GM12878 (cell line): Measurements from ENCODE around the gene WDR17. TPM values are rescaled to one million over a fixed set of nuclear protein-coding genes. Genes with fewer than 3 reads are reported as not detected.

Experiments used
- ATAC-seq: fragments of 200-7000 bp; cut with Tn5 transposase; 3 replicates; pipeline ENCODE4 v1.9.1; 2020; ENCODE audit warnings: mild to moderate bottlenecking, moderate library complexity
- BruUV-seq: library from RNA; stranded (reverse); fragments of 400-500 nt; replicated peaks from 2 replicates; lab custom pipeline; 2021; lab: Mats Ljungman, UMichigan
- CTCF ChIA-PET: fragments of 300-600 bp; sonication (Branson Sonifier 250); formaldehyde crosslinking; extraction: SDS; loops from one replicate; lab custom pipeline; 2021; ENCODE audit warnings: inconsistent platforms; lab: Yijun Ruan, JAX
- POLR2A ChIA-PET: fragments of 350-600 bp; formaldehyde crosslinking; extraction: SDS; loops from one replicate; lab custom pipeline; 2021; ENCODE audit warnings: inconsistent platforms; lab: Charles Lee
- RAD21 ChIA-PET: fragments of 300-600 bp; sonication (Branson Sonifier 250); formaldehyde crosslinking; loops from one replicate; lab custom pipeline; 2023; ENCODE audit warnings: antibody characterized with exemption; ENCODE audit not compliant: unreplicated experiment; lab: Charles Lee
- SMC1A ChIA-PET: fragments of 300-600 bp; sonication (Branson Sonifier 250); formaldehyde crosslinking; loops from one replicate; lab custom pipeline; 2023; ENCODE audit not compliant: unreplicated experiment, uncharacterized antibody; lab: Charles Lee
- DNase-seq: peaks from one replicate; pipeline ENCODE4 v3.0.0-alpha.2; 2011; ENCODE audit warnings: low read depth, low spot score
- FAIRE-seq: peaks from 3 replicates; lab custom pipeline; 2011; peaks lifted over from hg19 to GRCh38; lab: Jason Lieb, UNC
- H2AFZ ChIP-seq: 2 replicates; pipeline ENCODE4 v1.6.0; 2011; ENCODE audit warnings: low read depth, low read length, control low read depth; ENCODE audit not compliant: control insufficient read depth
- H3K27ac ChIP-seq: 2 replicates; pipeline ENCODE4 v1.5.1; 2011; ENCODE audit warnings: control low read depth; ENCODE audit not compliant: control insufficient read depth, insufficient read depth
- H3K27me3 ChIP-seq, 2 experiments: replicated peaks in 1 of 2; 2 replicates each; pipeline versions ENCODE4 v1.6.0 to v1.6.1; 2011; ENCODE audit warnings: low read length in 1 of 2; ENCODE audit not compliant: control insufficient read depth in 2 of 2, insufficient read depth in 2 of 2
- H3K36me3 ChIP-seq, 2 experiments: 2 replicates each; pipeline ENCODE4 v1.5.1; 2011; ENCODE audit warnings: low read length in 1 of 2; ENCODE audit not compliant: control insufficient read depth in 2 of 2, insufficient read depth in 2 of 2
- H3K4me1 ChIP-seq: 2 replicates; pipeline ENCODE4 v1.6.1; 2011; ENCODE audit warnings: mild to moderate bottlenecking, low read length, moderate library complexity, mixed read lengths; ENCODE audit not compliant: control insufficient read depth, insufficient read depth
- H3K4me2 ChIP-seq: 2 replicates; pipeline ENCODE4 v1.6.0; 2011; ENCODE audit warnings: control low read depth; ENCODE audit not compliant: control insufficient read depth, insufficient read depth
- H3K4me3 ChIP-seq: fragments of 200-600 bp; sonication (generic); 2 replicates; pipeline ENCODE4 v1.5.1; 2016
- H3K79me2 ChIP-seq: 2 replicates; pipeline ENCODE4 v1.6.0; 2011; ENCODE audit warnings: low read length; ENCODE audit not compliant: control insufficient read depth, insufficient read depth
- H3K9ac ChIP-seq: 2 replicates; pipeline ENCODE4 v1.8.0; 2011; ENCODE audit warnings: low read length, control low read depth, mixed read lengths; ENCODE audit not compliant: control insufficient read depth, insufficient read depth
- H3K9me3 ChIP-seq: replicated peaks from 3 replicates; pipeline ENCODE4 v1.5.1; 2011; ENCODE audit warnings: mild to moderate bottlenecking, low read length; ENCODE audit not compliant: control insufficient read depth, insufficient read depth
- H4K20me1 ChIP-seq: 2 replicates; pipeline ENCODE4 v1.6.0; 2011; ENCODE audit not compliant: control insufficient read depth, insufficient read depth
- ATF7 ChIP-seq: fragments of 450-650 bp; IDR thresholded peaks from 2 replicates; pipeline ENCODE4 v1.6.1; 2016; ENCODE audit warnings: low read depth, mild to moderate bottlenecking
- BCL11A ChIP-seq: IDR thresholded peaks from 2 replicates; pipeline ENCODE4 v1.6.1; 2011; ENCODE audit warnings: low read depth, low read length
- NFYB ChIP-seq: IDR thresholded peaks from 2 replicates; pipeline ENCODE4 v1.6.1; 2011; ENCODE audit warnings: low read depth, mild to moderate bottlenecking, low read length, improper control_type of control experiment, moderate library complexity; ENCODE audit not compliant: insufficient read depth
- TAF1 ChIP-seq: IDR thresholded peaks from 2 replicates; pipeline ENCODE4 v1.6.1; 2011; ENCODE audit warnings: mild to moderate bottlenecking, low read depth, low read length, borderline replicate concordance
- YBX1 ChIP-seq: fragments of 450-650 bp; IDR thresholded peaks from 2 replicates; pipeline ENCODE4 v1.6.1; 2016; ENCODE audit warnings: antibody characterized with exemption
- ZNF622 ChIP-seq: fragments of 450-650 bp; IDR thresholded peaks from 2 replicates; pipeline ENCODE4 v1.6.1; 2017; ENCODE audit warnings: mild to moderate bottlenecking, inconsistent platforms
- WGBS: methylation state at CpG from one replicate; pipeline ENCODE4 v1.1.6; 2016; ENCODE audit warnings: low lambda C conversion rate; ENCODE audit not compliant: insufficient replicate concordance, insufficient coverage; ENCODE audit errors: missing lambda C conversion rate; 5-methylcytosine and 5-hydroxymethylcytosine counted together
- in situ Hi-C: fragments of 300-500 bp; cut with MboI; formaldehyde crosslinking; loops from 9 replicates; pipeline ENCODE4 v1.14.3; 2018; ENCODE audit warnings: mixed read lengths
- intact Hi-C: fragments of 100-400 bp; cut with micrococcal nuclease; formaldehyde crosslinking; loops from one replicate; pipeline ENCODE4 v1.14.2; 2022; ENCODE audit not compliant: unreplicated experiment
- polyA plus RNA-seq, 11 experiments: library from polyadenylated mRNA; depleted of rRNA in 4 of 11; unstranded in 6 of 11; stranded (reverse) in 5 of 11; fragments of >200 nt; fragmentation: Nextera tagmentation in 4 of 11; fragmentation: Illumina TruSeq in 1 of 11; extraction: Ambion mirVana in 4 of 11; extraction: Trizol in 1 of 11; gene quantifications; 1 replicate in 1 of 11; 2 replicates in 10 of 11; pipeline versions ENCODE4 v1.2.1 to v1.2.3, GENCODE V29; 2011 to 2016; ENCODE audit warnings: inconsistent platforms in 2 of 11, missing spikeins in 2 of 11, low read depth in 1 of 11
- total RNA-seq, 4 experiments: library from RNA; depleted of rRNA in 3 of 4; stranded (reverse); fragments of >200 nt in 3 of 4; fragmentation: Illumina TruSeq in 1 of 4; extraction: Trizol in 1 of 4; gene quantifications; 2 replicates each; pipeline versions ENCODE4 v1.2.1 to v1.2.3, GENCODE V29; 2013 to 2021
- TF ChIP-seq, protein P1 (sequence below): IDR thresholded peaks from 2 replicates; pipeline ENCODE4 v1.6.1; 2012; ENCODE audit warnings: improper control_type of control experiment, low read depth, low read length; ENCODE audit not compliant: insufficient replicate concordance
- TF ChIP-seq, protein P2 (sequence below): IDR thresholded peaks from 2 replicates; pipeline ENCODE4 v1.6.1; 2011; ENCODE audit warnings: low read depth, mild to moderate bottlenecking, low read length, moderate library complexity, borderline replicate concordance; ENCODE audit errors: extremely low read depth
- TF ChIP-seq, protein P3 (sequence below), 3 experiments: IDR thresholded peaks in 2 of 3; conservative IDR thresholded peaks in 1 of 3; 2 replicates each; pipeline ENCODE4 v1.5.1; 2011; ENCODE audit warnings: low read depth in 3 of 3, low read length in 3 of 3, mild to moderate bottlenecking in 3 of 3, control low read depth in 2 of 3, moderate library complexity in 2 of 3, inconsistent platforms in 1 of 3, mixed read lengths in 1 of 3; ENCODE audit not compliant: control insufficient read depth in 2 of 3, insufficient read depth in 1 of 3; ENCODE audit errors: extremely low read depth in 1 of 3

WDR17 gene
- total and polyA plus RNA-seq, 10 of the 15 experiments (the other 5 are each of a cell fraction or from before 2014, with no cell fraction given) = 0.43 to 3.8 (median 2.8) TPM

DNA sequence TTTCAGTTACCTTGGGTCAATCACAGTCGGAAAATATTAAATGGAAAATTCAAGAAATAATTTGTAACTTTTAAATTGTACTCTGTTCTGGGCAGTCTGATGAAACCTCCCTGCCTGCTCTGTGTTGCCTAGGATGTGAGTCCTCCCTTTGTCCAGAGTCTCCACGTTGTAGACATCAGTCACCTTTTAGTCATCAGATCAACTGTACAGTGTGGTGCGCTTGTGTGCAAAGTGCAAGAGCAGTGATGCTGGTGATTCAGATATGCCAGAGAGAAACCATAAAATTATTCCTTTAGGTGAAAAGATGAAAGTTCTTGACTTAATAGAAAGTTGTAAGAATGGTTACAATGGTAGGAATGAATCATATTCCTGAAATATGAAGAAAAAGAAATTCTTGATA, 128.3 kb downstream of the WDR17 start:
- POLR2A ChIA-PET = no interaction called here

More for the DNA sequence above, 128.3 kb downstream of the WDR17 start:
- no peak for ATAC-seq
- WGBS = 32% methylated on average over 3 of the region's 3 CpGs
- no peak for FAIRE-seq
- Histone ChIP-seq H3K9me3 (no peaks in the 10 kb centered on the region; the same call in 1 of the 3 replicates), H3K4me3 (no peak overlapping the region), H2AFZ (no peak overlapping the region)
- CTCF ChIA-PET = no interaction called here
- TF ChIP-seq, protein P1, sequence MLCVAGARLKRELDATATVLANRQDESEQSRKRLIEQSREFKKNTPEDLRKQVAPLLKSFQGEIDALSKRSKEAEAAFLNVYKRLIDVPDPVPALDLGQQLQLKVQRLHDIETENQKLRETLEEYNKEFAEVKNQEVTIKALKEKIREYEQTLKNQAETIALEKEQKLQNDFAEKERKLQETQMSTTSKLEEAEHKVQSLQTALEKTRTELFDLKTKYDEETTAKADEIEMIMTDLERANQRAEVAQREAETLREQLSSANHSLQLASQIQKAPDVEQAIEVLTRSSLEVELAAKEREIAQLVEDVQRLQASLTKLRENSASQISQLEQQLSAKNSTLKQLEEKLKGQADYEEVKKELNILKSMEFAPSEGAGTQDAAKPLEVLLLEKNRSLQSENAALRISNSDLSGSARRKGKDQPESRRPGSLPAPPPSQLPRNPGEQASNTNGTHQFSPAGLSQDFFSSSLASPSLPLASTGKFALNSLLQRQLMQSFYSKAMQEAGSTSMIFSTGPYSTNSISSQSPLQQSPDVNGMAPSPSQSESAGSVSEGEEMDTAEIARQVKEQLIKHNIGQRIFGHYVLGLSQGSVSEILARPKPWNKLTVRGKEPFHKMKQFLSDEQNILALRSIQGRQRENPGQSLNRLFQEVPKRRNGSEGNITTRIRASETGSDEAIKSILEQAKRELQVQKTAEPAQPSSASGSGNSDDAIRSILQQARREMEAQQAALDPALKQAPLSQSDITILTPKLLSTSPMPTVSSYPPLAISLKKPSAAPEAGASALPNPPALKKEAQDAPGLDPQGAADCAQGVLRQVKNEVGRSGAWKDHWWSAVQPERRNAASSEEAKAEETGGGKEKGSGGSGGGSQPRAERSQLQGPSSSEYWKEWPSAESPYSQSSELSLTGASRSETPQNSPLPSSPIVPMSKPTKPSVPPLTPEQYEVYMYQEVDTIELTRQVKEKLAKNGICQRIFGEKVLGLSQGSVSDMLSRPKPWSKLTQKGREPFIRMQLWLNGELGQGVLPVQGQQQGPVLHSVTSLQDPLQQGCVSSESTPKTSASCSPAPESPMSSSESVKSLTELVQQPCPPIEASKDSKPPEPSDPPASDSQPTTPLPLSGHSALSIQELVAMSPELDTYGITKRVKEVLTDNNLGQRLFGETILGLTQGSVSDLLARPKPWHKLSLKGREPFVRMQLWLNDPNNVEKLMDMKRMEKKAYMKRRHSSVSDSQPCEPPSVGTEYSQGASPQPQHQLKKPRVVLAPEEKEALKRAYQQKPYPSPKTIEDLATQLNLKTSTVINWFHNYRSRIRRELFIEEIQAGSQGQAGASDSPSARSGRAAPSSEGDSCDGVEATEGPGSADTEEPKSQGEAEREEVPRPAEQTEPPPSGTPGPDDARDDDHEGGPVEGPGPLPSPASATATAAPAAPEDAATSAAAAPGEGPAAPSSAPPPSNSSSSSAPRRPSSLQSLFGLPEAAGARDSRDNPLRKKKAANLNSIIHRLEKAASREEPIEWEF = no peak
- TF ChIP-seq, protein P2, sequence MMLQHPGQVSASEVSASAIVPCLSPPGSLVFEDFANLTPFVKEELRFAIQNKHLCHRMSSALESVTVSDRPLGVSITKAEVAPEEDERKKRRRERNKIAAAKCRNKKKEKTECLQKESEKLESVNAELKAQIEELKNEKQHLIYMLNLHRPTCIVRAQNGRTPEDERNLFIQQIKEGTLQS = no peak
- TF ChIP-seq ATF7 (no peak), TAF1 (no peak), YBX1 (no peak), NFYB (no peak), ZNF622 (no peak), BCL11A (no peak)
- TF ChIP-seq, protein P3, sequence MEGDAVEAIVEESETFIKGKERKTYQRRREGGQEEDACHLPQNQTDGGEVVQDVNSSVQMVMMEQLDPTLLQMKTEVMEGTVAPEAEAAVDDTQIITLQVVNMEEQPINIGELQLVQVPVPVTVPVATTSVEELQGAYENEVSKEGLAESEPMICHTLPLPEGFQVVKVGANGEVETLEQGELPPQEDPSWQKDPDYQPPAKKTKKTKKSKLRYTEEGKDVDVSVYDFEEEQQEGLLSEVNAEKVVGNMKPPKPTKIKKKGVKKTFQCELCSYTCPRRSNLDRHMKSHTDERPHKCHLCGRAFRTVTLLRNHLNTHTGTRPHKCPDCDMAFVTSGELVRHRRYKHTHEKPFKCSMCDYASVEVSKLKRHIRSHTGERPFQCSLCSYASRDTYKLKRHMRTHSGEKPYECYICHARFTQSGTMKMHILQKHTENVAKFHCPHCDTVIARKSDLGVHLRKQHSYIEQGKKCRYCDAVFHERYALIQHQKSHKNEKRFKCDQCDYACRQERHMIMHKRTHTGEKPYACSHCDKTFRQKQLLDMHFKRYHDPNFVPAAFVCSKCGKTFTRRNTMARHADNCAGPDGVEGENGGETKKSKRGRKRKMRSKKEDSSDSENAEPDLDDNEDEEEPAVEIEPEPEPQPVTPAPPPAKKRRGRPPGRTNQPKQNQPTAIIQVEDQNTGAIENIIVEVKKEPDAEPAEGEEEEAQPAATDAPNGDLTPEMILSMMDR (IDR thresholded peaks at IDR 0.05 in 2 of 3, conservative IDR thresholded peaks at IDR 0.05 in 1 of 3; ENCODE audit: control insufficient read depth in 2 of 3, extremely low read depth in 1 of 3, insufficient read depth in 1 of 3, low read depth in 3 of 3, low read length in 3 of 3) = no peak
- TF ChIP-seq, all 136 proteins: peak for 0
- in situ Hi-C loops = no loop called here
- ChIA-PET RAD21 (no interaction called here), SMC1A (interaction anchor here (0.6 kb wide), 1 partner anchor 15 kb away, joined by 3 read pairs; no protein-coding TSS in a partner anchor)
- Histone ChIP-seq H3K36me3 (no peaks in the 10 kb centered on the region), H3K27ac (no peak overlapping the region), H4K20me1 (no peaks in the 10 kb centered on the region), H3K79me2 (no peaks in the 10 kb centered on the region), H3K4me2 (no peak overlapping the region), H3K27me3 (peaks cover 0 to 1% of the 10 kb centered on the region in 2 experiments; a peak in 3 of 4 replicates), H3K9ac (no peak overlapping the region), H3K4me1 (peaks cover 12% of the 10 kb centered on the region)
- no peak for DNase-seq
- intact Hi-C loops = no loop called here
- no TSS peak for BruUV-seq
